OCI-LY1 (cell line): ENCODE measurements around the gene ZNF667.

Experiments used
- H2AFZ ChIP-seq: fragments of 200-600 bp; sonication (generic), shearing (Covaris generic); 2 replicates; pipeline ENCODE4 v1.6.0; 2014; ENCODE audit warnings: antibody characterized with exemption, mild to moderate bottlenecking, low read length
- H3F3A ChIP-seq: fragments of 200-600 bp; sonication (generic), shearing (Covaris generic); 2 replicates; pipeline ENCODE4 v1.6.0; 2014; ENCODE audit warnings: mild to moderate bottlenecking, antibody characterized with exemption, low read length, moderate library complexity; ENCODE audit not compliant: insufficient read depth
- H3K27ac ChIP-seq: fragments of 200-600 bp; sonication (generic); 2 replicates; pipeline ENCODE4 v1.5.1; 2014; ENCODE audit warnings: low read length, mixed run types, mild to moderate bottlenecking, low read depth; ENCODE audit not compliant: poor library complexity, severe bottlenecking
- H3K27me3 ChIP-seq: fragments of 200-600 bp; sonication (generic); 2 replicates; pipeline ENCODE4 v1.6.0; 2014; ENCODE audit warnings: antibody characterized with exemption, mild to moderate bottlenecking, low read length, moderate library complexity; ENCODE audit not compliant: insufficient read depth
- H3K36me3 ChIP-seq: fragments of 200-600 bp; sonication (generic); 2 replicates; pipeline ENCODE4 v1.6.1; 2014; ENCODE audit warnings: mild to moderate bottlenecking, antibody characterized with exemption, low read length, moderate library complexity, mixed read lengths; ENCODE audit not compliant: insufficient read depth
- H3K4me1 ChIP-seq: fragments of 200-600 bp; sonication (generic); 2 replicates; pipeline ENCODE4 v1.5.1; 2014; ENCODE audit warnings: mild to moderate bottlenecking, low read length, moderate library complexity; ENCODE audit not compliant: insufficient read depth, severe bottlenecking
- H3K4me2 ChIP-seq: fragments of 200-600 bp; sonication (generic), shearing (Covaris generic); 2 replicates; pipeline ENCODE4 v1.6.1; 2014; ENCODE audit warnings: low read length
- H3K4me3 ChIP-seq: fragments of 200-600 bp; sonication (generic); 2 replicates; pipeline ENCODE4 v1.5.1; 2014; ENCODE audit warnings: low read length, low read depth, mild to moderate bottlenecking, mixed read lengths; ENCODE audit not compliant: poor library complexity, severe bottlenecking
- H3K79me2 ChIP-seq: fragments of 200-600 bp; shearing (Covaris generic); 2 replicates; pipeline ENCODE4 v1.6.1; 2016; ENCODE audit warnings: mixed run types, low read length, mixed read lengths; ENCODE audit not compliant: insufficient read depth
- H3K9ac ChIP-seq: fragments of 200-600 bp; sonication (generic), shearing (Covaris generic); 2 replicates; pipeline ENCODE4 v1.6.1; 2014; ENCODE audit warnings: mild to moderate bottlenecking, low read length, mixed read lengths
- H3K9me2 ChIP-seq: fragments of 200-600 bp; sonication (generic), shearing (Covaris generic); 2 replicates; pipeline ENCODE4 v1.6.1; 2014; ENCODE audit warnings: low read depth, mild to moderate bottlenecking, low read length, mixed read lengths
- H3K9me3 ChIP-seq: fragments of 200-600 bp; shearing (Covaris generic); 2 replicates; pipeline ENCODE4 v1.6.1; 2014; ENCODE audit warnings: low read length, mixed read lengths
- H4K20me1 ChIP-seq: fragments of 200-600 bp; sonication (generic), shearing (Covaris generic); 2 replicates; pipeline ENCODE4 v1.6.0; 2016; ENCODE audit warnings: mild to moderate bottlenecking, low read length; ENCODE audit not compliant: insufficient read depth
- CTCF ChIP-seq: fragments of 200-600 bp; sonication (generic), shearing (Covaris generic); IDR thresholded peaks from 2 replicates; pipeline ENCODE4 v1.5.1; 2017; ENCODE audit warnings: mild to moderate bottlenecking, antibody characterized with exemption, low read length, moderate library complexity, mixed read lengths
- EZH2 ChIP-seq: fragments of 200-600 bp; sonication (generic), shearing (Covaris generic); IDR thresholded peaks from 2 replicates; pipeline ENCODE4 v1.8.0; 2017; ENCODE audit warnings: borderline replicate concordance, mixed run types, mild to moderate bottlenecking, antibody characterized with exemption, low read length, moderate library complexity, mixed read lengths

The ZNF667 gene

GRCh38 chr19:56476651-56477428, at the start of gene ZNF667:
Gene ZNF667 (minus strand): TSS chr19:56477345. CDS start chr19:56462370, 14,975 bp downstream.
- TF ChIP-seq CTCF = no peak
- TF ChIP-seq EZH2 = no peak
- H3K9me2 ChIP-seq = no peaks in the 10 kb centered on the region
- no peaks in the 10 kb centered on the region for H4K20me1 ChIP-seq
- no peaks in the 10 kb centered on the region for H3K27me3 ChIP-seq
- no peak within 1 kb of the TSS for H3K9ac ChIP-seq
- H3K79me2 ChIP-seq = no peaks in the 10 kb centered on the region
- no peak within 1 kb of the TSS for H2AFZ ChIP-seq
- no peaks in the 10 kb centered on the region for H3K9me3 ChIP-seq
- no peak within 1 kb of the TSS for H3K27ac ChIP-seq
- H3F3A ChIP-seq = no peaks in the 10 kb centered on the region
- H3K4me3 ChIP-seq = no peak within 1 kb of the TSS
- H3K36me3 ChIP-seq = no peaks in the 10 kb centered on the region
- no peak within 1 kb of the TSS for H3K4me2 ChIP-seq
- no peaks in the 10 kb centered on the region for H3K4me1 ChIP-seq

- H3K9me3 ChIP-seq = peaks cover 30% of the 10 kb centered on the region
Measured at GRCh38 chr19:56525214-56525860, 48.2 kb upstream of the ZNF667 start.

GRCh38 chr19:56508290-56508778, 31.2 kb upstream of the ZNF667 start:
- Histone ChIP-seq H3K36me3 (no peaks in the 10 kb centered on the region), H4K20me1 (no peaks in the 10 kb centered on the region), H3K9ac (no peak overlapping the region), H3K79me2 (no peaks in the 10 kb centered on the region), H3K4me3 (no peak overlapping the region), H3K27me3 (no peaks in the 10 kb centered on the region), H3K27ac (no peak overlapping the region), H2AFZ (no peak overlapping the region), H3K4me2 (no peak overlapping the region), H3K9me2 (no peaks in the 10 kb centered on the region), H3K4me1 (no peaks in the 10 kb centered on the region), H3K9me3 (0 out of 2 replicates have a peak, but pooled peaks cover 2% of the 10 kb centered on the region), H3F3A (no peaks in the 10 kb centered on the region)
- TF ChIP-seq CTCF (no peak), EZH2 (no peak)

More at GRCh38 chr19:56525214-56525860, 48.2 kb upstream of the ZNF667 start:
- no peaks in the 10 kb centered on the region for H3K27me3 ChIP-seq
- TF ChIP-seq CTCF = no peak
- no peak for TF ChIP-seq EZH2
- H3F3A ChIP-seq = no peaks in the 10 kb centered on the region
- no peaks in the 10 kb centered on the region for H4K20me1 ChIP-seq
- H2AFZ ChIP-seq = no peak overlapping the region
- H3K4me3 ChIP-seq = no peak overlapping the region
- H3K9me2 ChIP-seq = no peaks in the 10 kb centered on the region
- no peaks in the 10 kb centered on the region for H3K4me1 ChIP-seq
- H3K79me2 ChIP-seq = no peaks in the 10 kb centered on the region
- no peak overlapping the region for H3K4me2 ChIP-seq
- no peak overlapping the region for H3K27ac ChIP-seq
- H3K9ac ChIP-seq = no peak overlapping the region
- no peaks in the 10 kb centered on the region for H3K36me3 ChIP-seq
